Measurements from ENCODE around the gene PLXNA2.

PLXNA2 gene

DNA sequence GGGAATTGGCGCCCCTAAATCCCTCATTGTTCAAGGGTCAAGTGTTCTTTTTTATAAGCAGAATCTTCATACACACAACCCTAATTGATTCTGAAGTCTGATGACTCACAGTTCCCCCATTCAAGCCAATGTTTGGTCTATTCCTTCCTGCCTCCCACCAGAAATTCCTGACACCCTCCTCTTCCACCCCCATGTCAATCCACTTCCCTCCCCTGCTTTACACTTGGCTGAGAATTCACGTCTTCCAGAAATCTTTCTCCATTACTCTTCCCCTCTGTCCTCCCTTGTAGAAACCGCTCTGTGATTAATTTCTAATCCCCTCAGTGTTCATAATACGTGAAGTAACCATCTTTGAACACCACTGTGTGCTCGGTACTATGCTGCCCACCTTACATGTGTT is 257.0 kb downstream of the PLXNA2 start:
- no peak for DNase-seq

DNA sequence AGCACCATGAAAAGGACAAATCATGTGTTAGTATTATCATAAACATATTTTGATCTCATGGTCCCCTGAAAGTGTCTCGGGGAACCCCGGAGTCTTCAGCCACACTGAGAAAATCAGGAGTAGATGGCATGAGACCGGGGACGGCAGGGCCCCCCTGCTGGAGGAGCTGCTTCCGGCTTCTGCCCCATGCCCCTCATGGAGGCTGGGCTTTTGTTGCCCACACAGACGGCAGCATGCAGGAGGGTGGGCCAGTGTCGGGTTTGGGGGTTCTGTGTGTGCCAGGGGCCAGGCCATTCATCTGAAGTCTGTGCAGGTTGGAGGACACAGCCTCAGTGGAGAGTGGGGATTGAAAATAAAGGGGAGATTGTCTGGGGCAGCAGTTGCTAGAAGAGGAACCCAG is 258.2 kb downstream of the PLXNA2 start:
- no peak for DNase-seq

DNA sequence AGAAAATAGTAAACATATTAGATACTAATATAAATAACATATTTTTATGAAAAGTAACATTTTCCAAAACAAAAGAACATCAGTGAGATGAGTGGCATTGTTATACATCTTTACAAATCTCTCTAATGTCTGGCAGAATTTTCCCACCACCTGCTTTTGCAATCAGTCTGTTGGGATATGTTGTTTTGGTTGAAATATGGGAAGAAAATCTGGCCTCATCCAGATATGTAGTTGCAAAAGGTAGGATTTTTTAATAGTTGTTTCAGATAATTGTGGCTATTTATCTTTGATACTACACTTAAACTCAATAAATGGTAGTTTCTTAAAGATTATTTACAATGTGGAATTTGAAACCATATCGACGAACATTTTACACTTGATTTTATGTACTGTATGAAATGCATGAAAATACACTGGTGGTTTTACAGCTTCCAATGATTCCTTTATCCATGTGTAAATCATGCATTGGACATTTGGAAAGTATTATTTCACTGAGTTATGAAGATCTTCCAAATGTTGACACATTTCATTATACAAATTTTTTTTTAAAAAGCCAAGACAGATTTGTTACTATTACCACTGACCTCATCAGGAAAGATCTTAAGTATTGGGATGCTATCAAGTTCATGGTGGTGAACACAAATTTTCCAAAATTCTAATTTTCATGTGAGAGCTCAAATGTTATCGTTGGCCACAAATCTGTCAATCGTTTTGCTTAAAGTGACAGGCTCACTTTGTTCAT is 259.2 kb downstream of the PLXNA2 start:
- no peak for DNase-seq

DNA sequence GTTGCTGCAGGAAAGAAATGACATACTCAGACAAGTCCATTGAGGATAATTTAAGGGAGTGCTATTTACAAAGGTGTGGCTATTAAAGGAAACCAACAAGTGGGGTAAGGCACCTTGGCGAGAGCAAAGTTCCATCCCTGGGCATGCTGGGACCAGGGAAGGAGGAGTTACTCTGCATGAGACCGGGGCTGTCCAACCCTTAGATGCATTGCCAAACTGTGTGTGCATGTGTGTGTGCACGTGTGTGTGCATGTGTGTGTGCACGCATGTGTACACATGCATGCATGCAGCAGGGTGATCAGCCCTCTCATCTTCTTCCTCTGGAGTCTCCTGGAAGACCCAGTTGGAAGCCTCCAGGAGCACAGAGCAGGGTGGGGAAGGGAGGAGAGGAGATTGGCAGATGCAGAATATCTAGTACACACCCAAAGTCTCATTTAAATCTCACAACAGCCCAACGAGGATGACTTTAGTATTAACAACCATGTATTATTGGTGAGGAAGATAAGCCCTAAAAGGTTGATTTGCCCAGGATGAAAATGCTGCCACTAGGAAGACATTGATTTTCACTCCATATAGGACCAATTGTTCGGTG is 261.0 kb downstream of the PLXNA2 start:
- no peak for DNase-seq

DNA sequence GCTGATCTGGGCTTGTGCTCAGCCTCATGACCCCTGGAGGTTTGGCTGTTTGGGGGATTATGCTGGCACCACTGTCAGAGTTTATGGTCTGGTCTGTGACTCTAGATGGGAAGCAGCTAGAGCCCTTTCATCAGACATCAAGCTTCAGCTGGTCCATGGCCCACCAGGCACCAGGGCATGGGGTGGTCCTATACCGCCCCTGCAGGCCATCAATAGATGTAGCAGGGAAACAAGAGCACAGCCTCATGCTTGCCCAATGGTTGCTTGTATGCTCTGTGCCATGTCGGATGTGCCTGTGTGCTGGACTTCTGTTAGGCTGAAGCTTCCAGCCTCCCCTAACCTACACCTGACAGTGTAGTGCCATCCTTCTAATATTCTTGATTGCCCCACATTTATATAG is 262.2 kb downstream of the PLXNA2 start:
- DNase-seq: no peak

DNA sequence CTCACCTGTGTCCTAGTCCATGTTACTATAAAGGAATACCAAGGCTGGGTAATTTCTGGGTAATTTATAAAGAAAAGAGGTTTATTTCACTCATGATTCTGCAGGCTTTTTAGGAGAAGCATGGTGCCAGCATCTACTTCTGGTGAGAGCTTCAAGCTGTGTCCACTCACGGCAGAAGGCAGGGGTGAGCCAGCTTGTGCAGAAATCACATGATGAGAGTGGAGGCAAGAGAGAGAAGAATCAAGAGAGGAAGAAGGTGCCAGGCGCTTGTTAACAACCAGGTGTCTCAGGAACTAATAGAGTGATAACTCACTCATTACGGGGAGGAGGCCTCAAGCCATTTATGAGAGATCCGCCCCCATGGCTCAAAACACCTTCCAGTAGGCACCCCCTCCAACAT is 265.7 kb downstream of the PLXNA2 start:
- DNase-seq: no peak

DNA sequence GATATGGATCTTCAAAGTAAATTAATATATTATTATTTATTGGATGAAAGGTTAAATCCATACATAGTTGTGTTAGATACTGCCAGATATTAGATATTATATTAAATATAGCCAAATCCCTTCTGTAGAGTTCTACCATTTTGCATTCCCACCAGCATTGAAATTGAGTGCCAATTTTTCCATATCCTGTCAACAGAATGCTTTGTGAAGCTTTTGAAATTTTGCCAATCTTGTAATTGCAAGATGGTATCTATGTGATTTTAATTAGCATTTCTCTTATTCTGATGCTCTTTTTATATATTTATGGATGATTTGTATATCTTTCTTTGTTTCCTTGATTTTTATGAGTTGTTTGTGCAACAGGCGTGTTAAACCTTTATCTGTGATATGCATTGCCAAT is 266.3 kb downstream of the PLXNA2 start:
- no peak for DNase-seq

DNA sequence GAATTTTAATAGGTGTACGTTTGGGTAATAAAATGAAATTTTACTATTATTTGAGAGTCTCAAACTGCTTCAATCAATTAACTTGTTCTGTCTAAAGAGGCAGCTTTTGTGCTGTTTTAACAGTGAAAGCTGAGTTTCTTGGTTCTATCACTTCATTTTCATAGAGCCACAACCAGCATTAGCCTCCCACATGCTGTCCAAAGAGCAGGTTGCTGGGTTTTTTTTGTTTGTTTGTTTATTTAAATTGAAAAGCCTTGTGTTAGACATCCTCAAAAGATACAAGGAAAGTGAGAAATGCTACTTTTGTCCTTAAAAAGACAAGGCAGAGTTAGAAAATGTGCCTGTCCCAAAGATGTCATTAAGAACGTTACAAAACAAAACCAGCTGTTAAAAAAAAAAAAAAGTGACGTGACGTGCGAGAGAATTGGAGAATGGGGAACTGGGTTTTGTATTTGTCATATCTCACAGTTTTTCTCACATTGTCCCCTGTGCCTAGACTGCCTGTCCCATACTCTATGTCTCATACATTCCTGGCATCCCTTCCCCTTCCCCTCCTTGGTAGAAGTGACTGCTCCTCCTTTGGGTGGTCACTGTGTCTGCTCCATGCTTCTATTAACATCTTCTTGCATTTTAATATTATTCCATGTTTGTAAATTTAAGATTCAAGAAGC is 270.2 kb downstream of the PLXNA2 start:
- DNase-seq: no peak

DNA sequence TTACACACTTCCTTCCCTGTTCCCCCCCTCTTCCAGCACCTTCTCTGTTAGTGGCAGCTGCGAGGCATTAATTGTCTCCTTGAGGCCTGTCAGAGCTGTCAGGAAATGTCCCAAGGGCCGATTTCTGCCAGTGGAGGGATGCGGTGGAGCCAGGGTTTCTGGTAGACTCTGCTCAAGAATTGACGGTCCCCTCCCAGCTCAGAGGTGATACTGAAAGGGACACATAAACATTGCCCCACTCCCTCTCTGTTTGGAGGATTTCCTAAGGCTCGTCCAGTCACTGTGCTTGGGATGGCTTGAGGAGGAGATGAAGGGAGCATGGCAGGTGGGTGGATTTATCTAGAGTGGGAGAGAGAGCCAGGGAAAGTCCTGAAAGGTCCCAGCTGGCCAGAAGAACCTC is 271.8 kb downstream of the PLXNA2 start:
- DNase-seq: no peak
